GM23248 (cell line): ENCODE data around the gene UBXN10. TPM values are rescaled to one million over a fixed set of nuclear protein-coding genes. Genes with fewer than 3 reads are reported as not detected.
"Not testable (repeated sequence)": the region's sequence is repeated elsewhere in the genome, so short reads cannot be mapped to it uniquely, and the experiment has no call there.

Source experiments
- DNase-seq: peaks from one replicate; pipeline ENCODE4 v3.0.0-alpha.2; 2015
- H2AFZ ChIP-seq: fragments of 200-600 bp; sonication (generic); 2 replicates; pipeline ENCODE4 v1.6.1; 2016; ENCODE audit warnings: antibody characterized with exemption
- H3F3A ChIP-seq: fragments of 200-600 bp; sonication (generic); 2 replicates; pipeline ENCODE4 v1.6.1; 2016; ENCODE audit warnings: mild to moderate bottlenecking, antibody characterized with exemption, mixed run types; ENCODE audit not compliant: insufficient read depth
- H3K27ac ChIP-seq: fragments of 200-600 bp; sonication (generic); 2 replicates; pipeline ENCODE4 v1.5.1; 2016; ENCODE audit warnings: mild to moderate bottlenecking
- H3K27me3 ChIP-seq: fragments of 200-600 bp; sonication (generic); replicated peaks from 2 replicates; pipeline ENCODE4 v1.6.1; 2016; ENCODE audit warnings: mild to moderate bottlenecking; ENCODE audit not compliant: insufficient read depth
- H3K36me3 ChIP-seq: fragments of 200-600 bp; sonication (generic); 2 replicates; pipeline ENCODE4 v1.6.1; 2016; ENCODE audit warnings: low read depth, mild to moderate bottlenecking
- H3K4me1 ChIP-seq: fragments of 200-600 bp; sonication (generic); 2 replicates; pipeline ENCODE4 v1.6.1; 2016; ENCODE audit warnings: mild to moderate bottlenecking; ENCODE audit not compliant: insufficient read depth
- H3K4me2 ChIP-seq: fragments of 200-600 bp; sonication (generic); one replicate; pipeline ENCODE4 v1.6.1; 2016; ENCODE audit warnings: mild to moderate bottlenecking; ENCODE audit not compliant: unreplicated experiment
- H3K4me3 ChIP-seq: fragments of 200-600 bp; sonication (generic); 2 replicates; pipeline ENCODE4 v1.5.1; 2016; ENCODE audit warnings: mild to moderate bottlenecking
- H3K79me2 ChIP-seq: fragments of 200-600 bp; sonication (generic); 2 replicates; pipeline ENCODE4 v1.6.1; 2016; ENCODE audit warnings: mild to moderate bottlenecking; ENCODE audit not compliant: insufficient read depth
- H3K9ac ChIP-seq: fragments of 200-600 bp; sonication (generic); 2 replicates; pipeline ENCODE4 v1.6.1; 2016; ENCODE audit warnings: mild to moderate bottlenecking
- H3K9me2 ChIP-seq: fragments of 200-600 bp; sonication (generic); 2 replicates; pipeline ENCODE4 v1.6.1; 2016; ENCODE audit warnings: mixed run types, mild to moderate bottlenecking, moderate library complexity; ENCODE audit not compliant: insufficient read depth
- H3K9me3 ChIP-seq: fragments of 200-600 bp; sonication (generic); one replicate; pipeline ENCODE4 v1.6.1; 2017; ENCODE audit warnings: low read depth
- H4K20me1 ChIP-seq: fragments of 200-600 bp; sonication (generic); 2 replicates; pipeline ENCODE4 v1.6.0; 2016; ENCODE audit not compliant: insufficient read depth
- EZH2 ChIP-seq: fragments of 200-600 bp; sonication (generic); IDR thresholded peaks from 2 replicates; pipeline ENCODE4 v1.6.1; 2018; ENCODE audit warnings: antibody characterized with exemption, mild to moderate bottlenecking; ENCODE audit not compliant: insufficient read depth, poor library complexity, severe bottlenecking
- EZH2phosphoT487 ChIP-seq: fragments of 200-600 bp; sonication (generic); IDR thresholded peaks from 2 replicates; pipeline ENCODE4 v1.6.1; 2018; ENCODE audit warnings: antibody characterized with exemption, moderate library complexity, mild to moderate bottlenecking, low read depth; ENCODE audit not compliant: insufficient read depth
- WGBS, 2 experiments: methylation state at CpG; one replicate each; pipeline ENCODE4 v1.1.6; 2015 to 2017; ENCODE audit warnings: low lambda C conversion rate in 2 of 2, low coverage in 1 of 2; ENCODE audit errors: missing lambda C conversion rate in 2 of 2; 5-methylcytosine and 5-hydroxymethylcytosine counted together
- in situ Hi-C: fragments of 300-500 bp; cut with MboI; formaldehyde crosslinking; loops from 2 replicates; pipeline ENCODE4 v1.15.0; 2020
- polyA plus RNA-seq: library from polyadenylated mRNA; unstranded; fragments of >200 nt; fragmentation: Nextera tagmentation; extraction: Ambion mirVana; gene quantifications from 2 replicates; pipeline ENCODE4 v1.2.1, GENCODE V29; 2016
- total RNA-seq: library from RNA; depleted of rRNA; stranded (reverse); fragments of >200 nt; shearing (Covaris generic); gene quantifications from 2 replicates; pipeline ENCODE4 v1.2.3, GENCODE V29; 2014

UBXN10 gene
- total and polyA plus RNA-seq, 2 experiments from 2014 or later, result 0.11 TPM; not detected in 1

DNA sequence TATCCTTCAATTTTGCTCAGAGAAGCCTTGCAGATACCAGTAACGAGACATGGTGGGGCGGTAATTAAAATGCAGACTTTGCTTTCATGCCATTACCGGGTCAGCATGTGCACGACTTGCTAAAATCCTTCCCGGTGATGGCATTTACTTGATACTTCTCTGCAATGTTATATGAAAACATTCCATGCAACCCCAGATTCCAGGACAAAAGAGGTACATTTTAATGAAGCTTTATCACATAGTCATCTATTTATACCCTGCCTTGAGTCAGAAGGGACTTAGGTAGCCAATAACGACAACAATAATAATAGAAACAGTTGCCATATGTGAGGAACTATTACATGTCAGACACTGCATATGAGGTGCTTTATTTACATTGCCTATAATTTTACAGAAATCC lies 29.8 kb downstream of the UBXN10 start:
- H2AFZ ChIP-seq, result no peak overlapping the region
- TF ChIP-seq EZH2phosphoT487 (no peak), EZH2 (no peak)

DNA sequence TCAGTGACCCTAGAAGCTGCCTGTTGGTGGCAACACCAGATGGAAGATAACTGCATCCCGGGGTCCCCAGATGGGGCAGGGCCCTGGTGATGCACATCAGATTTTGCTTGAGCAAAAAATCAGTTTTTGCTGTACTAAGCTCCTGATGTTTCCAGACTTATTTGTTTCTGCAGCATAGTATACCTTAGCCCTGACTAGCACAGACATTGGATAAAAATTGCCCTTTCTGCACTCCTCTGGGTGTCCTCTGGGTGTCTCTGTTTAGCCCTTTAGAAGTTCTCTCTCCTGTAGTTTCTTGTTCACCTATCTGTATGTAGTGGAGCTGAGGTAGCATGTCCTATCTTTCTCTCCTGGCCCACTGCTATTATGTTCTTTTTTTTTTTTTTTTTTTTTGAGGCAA lies 30.7 kb downstream of the UBXN10 start:
- Histone ChIP-seq H3F3A (no peaks in the 10 kb centered on the region), H3K9me2 (no peaks in the 10 kb centered on the region), H3K4me2 (no peak overlapping the region), H3K4me1 (peaks cover 11% of the 10 kb centered on the region), H3K36me3 (no peaks in the 10 kb centered on the region), H3K9ac (no peak overlapping the region), H4K20me1 (no peaks in the 10 kb centered on the region), H3K27ac (no peak overlapping the region), H3K9me3 (no peaks in the 10 kb centered on the region), H2AFZ (no peak overlapping the region), H3K4me3 (no peak overlapping the region), H3K79me2 (no peaks in the 10 kb centered on the region), H3K27me3 (peaks cover 34% of the 10 kb centered on the region)
- in situ Hi-C loops, result no loop called here
- no peak for TF ChIP-seq EZH2phosphoT487
- TF ChIP-seq EZH2, result no peak
- 37 to 40% methylated on average over 1 of the region's 1 CpG for WGBS, 2 experiments
- peak; percentile 40 for DNase-seq

More for the DNA sequence above, 29.8 kb downstream of the UBXN10 start:
- peaks cover 30% of the 10 kb centered on the region for H3K27me3 ChIP-seq
- no peak overlapping the region for H3K9ac ChIP-seq
- no peaks in the 10 kb centered on the region for H3K9me2 ChIP-seq
- in situ Hi-C loops, result no loop called here
- peaks cover 7% of the 10 kb centered on the region for H3F3A ChIP-seq
- H3K9me3 ChIP-seq, result no peaks in the 10 kb centered on the region
- H3K4me3 ChIP-seq, result no peak overlapping the region
- peaks cover 20% of the 10 kb centered on the region for H3K4me1 ChIP-seq
- no peak overlapping the region for H3K4me2 ChIP-seq
- DNase-seq, result no peak
- 37 to 39% methylated on average over 6 of the region's 6 CpGs for WGBS, 2 experiments
- no peaks in the 10 kb centered on the region for H3K79me2 ChIP-seq
- H4K20me1 ChIP-seq, result no peaks in the 10 kb centered on the region
- no peaks in the 10 kb centered on the region for H3K36me3 ChIP-seq
- H3K27ac ChIP-seq, result no peak overlapping the region

DNA sequence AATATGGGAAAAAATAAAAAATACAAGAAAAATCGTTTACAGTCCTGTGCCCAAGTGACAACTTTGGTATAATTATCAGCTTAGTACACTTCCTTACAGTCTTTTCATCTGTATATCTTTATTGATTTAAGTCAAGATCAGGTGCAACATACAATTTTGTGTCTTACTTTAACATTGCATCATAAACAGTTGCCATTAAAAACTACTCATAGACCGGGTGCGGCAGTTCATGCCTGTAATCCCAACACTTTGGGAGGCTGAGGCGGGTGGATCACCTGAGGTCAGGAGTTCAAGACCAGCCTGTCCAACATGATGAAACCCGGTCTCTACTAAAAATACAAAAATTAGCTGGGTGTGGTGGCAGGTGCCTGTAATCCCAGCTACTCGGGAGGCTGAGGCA lies 33.2 kb downstream of the UBXN10 start:
- 65 to 66% methylated on average over 6 of the region's 6 CpGs for WGBS, 2 experiments
- H3K4me2 ChIP-seq, DNase-seq, H3K4me1 ChIP-seq, H4K20me1 ChIP-seq, H3K9ac ChIP-seq, H3K9me2 ChIP-seq, H3K36me3 ChIP-seq, H3K4me3 ChIP-seq, in situ Hi-C loops, H3F3A ChIP-seq, H2AFZ ChIP-seq, H3K27ac ChIP-seq, H3K79me2 ChIP-seq, H3K9me3 ChIP-seq: not testable (repeated sequence)
- H3K27me3 ChIP-seq, result peaks cover 46% of the 10 kb centered on the region

DNA sequence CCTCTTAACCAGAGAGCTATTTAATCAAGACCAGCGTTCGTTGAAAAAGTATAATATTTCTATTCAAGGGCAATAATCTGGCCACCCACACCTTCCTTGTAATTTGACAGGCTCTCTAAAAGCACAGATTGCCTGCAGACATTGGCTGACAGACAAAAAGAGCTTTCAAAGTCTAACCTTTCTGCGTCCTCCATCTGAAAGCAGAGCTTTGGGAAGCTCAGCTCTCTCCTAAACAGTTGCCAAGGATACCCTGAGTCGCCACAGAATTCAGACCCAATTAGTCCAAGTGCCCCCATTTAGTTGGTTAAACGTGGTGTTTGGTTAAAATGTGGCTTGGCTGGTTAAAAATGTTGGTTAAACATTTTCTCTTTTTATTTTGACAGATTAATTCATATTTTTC lies 34.1 kb downstream of the UBXN10 start:
- no peak overlapping the region for H3K9ac ChIP-seq
- H3K36me3 ChIP-seq, result no peaks in the 10 kb centered on the region
- in situ Hi-C loops, result no loop called here
- no peaks in the 10 kb centered on the region for H3K9me2 ChIP-seq
- no peak for DNase-seq
- WGBS, 2 experiments, result 46 to 49% methylated on average over 5 of the region's 5 CpGs
- H2AFZ ChIP-seq, result no peak overlapping the region
- H4K20me1 ChIP-seq, result no peaks in the 10 kb centered on the region
- no peaks in the 10 kb centered on the region for H3K4me1 ChIP-seq
- no peak overlapping the region for H3K27ac ChIP-seq
- no peaks in the 10 kb centered on the region for H3K79me2 ChIP-seq
- H3K27me3 ChIP-seq, result peaks cover 46% of the 10 kb centered on the region
- H3K4me3 ChIP-seq, result no peak overlapping the region
- H3F3A ChIP-seq, result no peaks in the 10 kb centered on the region
- no peaks in the 10 kb centered on the region for H3K9me3 ChIP-seq
- TF ChIP-seq EZH2phosphoT487 (no peak), EZH2 (no peak)
- H3K4me2 ChIP-seq, result no peak overlapping the region

DNA sequence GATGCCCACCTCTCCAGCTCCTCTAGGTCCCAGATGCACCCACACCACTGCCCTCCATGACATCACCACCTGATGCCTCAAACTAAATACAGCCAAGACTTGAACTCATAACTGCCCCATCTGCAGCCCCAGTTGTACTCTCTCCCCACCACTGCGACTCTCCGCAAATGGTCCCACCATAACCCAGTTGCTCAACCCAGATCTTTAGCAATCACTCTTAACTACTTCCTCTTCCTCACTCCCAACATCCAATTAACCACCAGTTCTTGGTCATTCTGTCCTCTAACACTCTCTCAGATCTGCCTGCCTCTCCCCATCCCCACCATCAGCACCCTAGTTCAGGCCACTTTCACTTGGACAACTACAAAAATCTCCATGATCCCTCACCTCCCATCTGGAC lies 37.2 kb downstream of the UBXN10 start:
- Histone ChIP-seq H3K27me3 (peaks cover 70% of the 10 kb centered on the region), H3K9ac (no peak overlapping the region), H3K79me2 (no peaks in the 10 kb centered on the region), H4K20me1 (no peaks in the 10 kb centered on the region), H3K4me1 (no peaks in the 10 kb centered on the region), H3F3A (no peaks in the 10 kb centered on the region), H3K4me2 (no peak overlapping the region), H2AFZ (no peak overlapping the region), H3K4me3 (no peak overlapping the region), H3K27ac (no peak overlapping the region), H3K36me3 (no peaks in the 10 kb centered on the region), H3K9me3 (no peaks in the 10 kb centered on the region), H3K9me2 (no peaks in the 10 kb centered on the region)
- in situ Hi-C loops, result no loop called here
- TF ChIP-seq EZH2, result no peak
- no peak for TF ChIP-seq EZH2phosphoT487
- 96 to 100% methylated on average over 2 of the region's 2 CpGs for WGBS, 2 experiments
- DNase-seq, result no peak
